HG02571 (cell line): ENCODE results near the gene UBE2Z.
A peak's percentile ranks its signal among the peaks of the same experiment; 100 is the strongest.
"Not testable (repeated sequence)": the region's sequence is repeated elsewhere in the genome, so short reads cannot be mapped to it uniquely, and the experiment has no call there.

Experiments
- ATAC-seq: cut with Tn5 transposase; IDR thresholded peaks from one replicate; pipeline ENCODE4 v1.9.1; 2021; ENCODE audit warnings: mild to moderate bottlenecking, moderate library complexity; ENCODE audit not compliant: unreplicated experiment

The UBE2Z gene

DNA sequence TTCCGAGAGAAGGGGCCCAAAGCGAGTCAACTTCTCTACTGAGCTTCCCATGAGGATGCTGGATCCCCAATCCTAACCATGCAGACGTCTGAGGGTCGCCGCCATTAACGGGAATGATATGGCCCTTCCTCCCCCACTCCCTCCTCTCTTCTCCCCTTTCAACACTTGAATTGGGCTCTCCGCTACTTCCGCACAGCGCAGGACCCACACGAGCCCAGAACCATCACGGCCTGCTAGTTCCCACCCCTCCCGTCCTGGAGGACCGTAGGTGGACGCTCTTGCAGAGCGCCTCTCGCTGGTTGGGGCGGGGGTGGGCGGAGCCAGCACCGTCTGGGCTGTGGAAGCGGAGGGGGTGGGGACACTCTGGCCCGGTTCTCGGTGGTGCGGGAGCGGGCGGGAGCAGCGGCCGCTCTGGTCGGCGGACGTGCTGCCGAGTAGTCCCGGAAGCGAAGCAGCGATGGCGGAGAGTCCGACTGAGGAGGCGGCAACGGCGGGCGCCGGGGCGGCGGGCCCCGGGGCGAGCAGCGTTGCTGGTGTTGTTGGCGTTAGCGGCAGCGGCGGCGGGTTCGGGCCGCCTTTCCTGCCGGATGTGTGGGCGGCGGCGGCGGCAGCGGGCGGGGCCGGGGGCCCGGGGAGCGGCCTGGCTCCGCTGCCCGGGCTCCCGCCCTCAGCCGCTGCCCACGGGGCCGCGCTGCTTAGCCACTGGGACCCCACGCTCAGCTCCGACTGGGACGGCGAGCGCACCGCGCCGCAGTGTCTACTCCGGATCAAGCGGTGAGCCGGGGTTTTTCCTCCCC lies at the start of gene UBE2Z:
TSS of gene UBE2Z (plus strand) at position 361 of the 797 bp plus-strand sequence. CDS start at position 458, 97 bp downstream.
- peak; percentile 73 for ATAC-seq

- ATAC-seq, result no peak
These were observed 48.2 kb upstream of the UBE2Z start for GRCh38 chr17:48860034-48860433.

GRCh38 chr17:48860456-48860855 lies 47.8 kb upstream of the UBE2Z start:
- no peak for ATAC-seq

GRCh38 chr17:48868916-48869500 lies 39.2 kb upstream of the UBE2Z start:
- ATAC-seq, result no peak

DNA sequence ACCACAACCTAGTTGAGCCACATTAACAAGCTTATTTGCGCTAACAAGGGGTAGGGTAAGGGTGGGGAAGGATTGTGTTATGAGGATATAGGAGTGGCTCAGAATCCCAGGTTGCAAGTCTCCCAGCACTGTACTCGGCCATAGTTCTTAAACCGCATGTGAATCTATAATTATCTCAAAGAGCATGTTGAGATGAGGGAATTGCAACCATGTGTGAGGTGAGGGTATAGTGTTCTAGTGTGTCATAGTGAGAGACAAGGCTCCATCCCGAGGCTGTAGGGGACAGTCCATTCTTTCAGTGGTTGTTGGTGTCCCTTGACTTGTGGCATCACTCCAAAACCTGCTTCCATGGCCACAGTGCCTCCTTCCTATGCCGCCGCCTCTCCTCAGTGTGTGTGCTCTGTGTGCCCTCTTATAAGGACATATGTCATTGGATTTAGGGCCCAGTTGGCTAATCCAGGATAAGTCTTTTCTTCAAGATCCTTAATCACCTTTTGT lies 38.3 kb upstream of the UBE2Z start:
- ATAC-seq, result no peak

DNA sequence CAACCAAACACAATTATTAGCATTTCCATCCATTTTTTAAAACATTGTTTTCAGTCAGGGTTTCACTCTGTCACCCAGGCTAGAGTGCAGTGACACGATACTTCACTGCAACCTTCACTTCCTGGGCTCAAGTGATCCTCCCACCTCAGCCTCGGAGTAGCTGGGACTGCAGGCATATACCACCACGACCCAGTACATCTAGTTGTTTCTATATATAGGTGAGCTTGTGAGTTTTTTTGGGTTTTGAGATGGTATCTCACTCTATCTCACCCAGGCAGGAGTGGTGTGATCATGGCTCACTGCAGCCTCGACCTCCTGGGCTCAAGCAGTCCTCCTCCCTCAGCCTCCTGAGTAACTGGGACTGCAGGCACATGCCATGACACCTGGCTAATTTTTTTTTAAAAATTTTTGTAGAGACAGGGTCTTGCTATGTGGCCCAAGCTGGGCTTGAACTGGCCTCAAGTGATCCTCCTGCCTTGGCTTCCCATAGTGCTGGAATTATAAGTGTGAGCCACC lies 37.1 kb upstream of the UBE2Z start:
- ATAC-seq, result no peak

DNA sequence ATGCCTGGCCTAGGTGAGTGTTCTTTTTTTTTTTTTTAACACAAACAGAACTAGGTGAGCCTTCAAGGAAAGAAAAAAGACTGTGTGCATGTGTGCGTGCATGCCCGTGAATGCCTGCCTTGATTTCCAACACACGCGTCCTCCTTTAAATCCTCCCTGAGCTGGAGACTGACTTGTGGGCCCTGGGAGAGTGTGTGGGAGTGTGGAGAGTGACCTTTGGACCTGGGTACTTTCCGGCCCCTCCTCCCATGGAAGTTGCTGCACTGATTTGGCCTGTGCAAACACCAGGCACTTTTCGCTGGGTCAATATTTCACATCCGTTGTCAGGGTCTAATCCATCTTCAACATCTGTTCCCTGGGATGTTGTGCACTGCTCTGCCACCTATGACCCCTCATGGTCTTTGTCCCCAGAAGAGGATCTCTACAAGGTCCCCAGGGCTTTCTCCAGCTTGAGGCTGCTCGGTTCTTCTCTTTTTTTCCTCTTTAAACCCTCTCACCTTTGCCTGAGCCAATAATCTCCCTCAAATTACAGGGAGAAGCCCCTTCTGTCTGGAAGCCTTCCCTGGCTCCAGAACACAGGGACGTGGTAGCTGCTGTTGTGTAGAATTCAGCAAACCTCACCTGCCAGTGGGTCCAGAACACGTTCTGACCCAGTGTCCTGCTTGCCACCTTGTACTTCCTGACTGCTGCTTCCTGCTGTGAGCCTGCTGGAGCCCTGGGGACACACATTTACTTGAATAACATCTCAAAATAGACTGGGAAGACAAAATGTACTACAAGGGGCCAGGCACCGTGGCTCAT lies 36.5 kb upstream of the UBE2Z start:
- ATAC-seq, result no peak

- ATAC-seq, result not testable (repeated sequence)
These were observed 35.8 kb upstream of the UBE2Z start for GRCh38 chr17:48872409-48872808.

DNA sequence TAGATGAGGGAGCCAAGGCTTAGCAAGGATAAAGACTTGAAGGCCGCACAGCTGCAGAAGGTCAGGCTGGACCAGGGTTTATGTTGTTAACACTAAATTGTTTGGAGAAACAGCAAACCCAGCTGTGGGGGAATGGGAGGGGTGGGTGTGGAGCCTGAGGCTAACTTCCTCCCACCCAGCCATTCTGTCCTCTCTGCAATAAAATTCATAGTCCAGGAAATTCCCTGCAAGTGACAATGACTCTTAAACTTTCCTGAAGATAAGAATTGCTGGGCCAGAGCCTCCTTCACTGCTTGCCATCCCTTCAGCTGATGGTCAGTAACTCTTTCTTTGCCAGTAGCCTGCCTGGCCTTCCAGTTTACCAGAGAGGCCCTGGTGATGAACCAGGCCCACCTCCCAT lies 35.0 kb upstream of the UBE2Z start:
- no peak for ATAC-seq

GRCh38 chr17:48873696-48874443 lies 34.3 kb upstream of the UBE2Z start:
- no peak for ATAC-seq

DNA sequence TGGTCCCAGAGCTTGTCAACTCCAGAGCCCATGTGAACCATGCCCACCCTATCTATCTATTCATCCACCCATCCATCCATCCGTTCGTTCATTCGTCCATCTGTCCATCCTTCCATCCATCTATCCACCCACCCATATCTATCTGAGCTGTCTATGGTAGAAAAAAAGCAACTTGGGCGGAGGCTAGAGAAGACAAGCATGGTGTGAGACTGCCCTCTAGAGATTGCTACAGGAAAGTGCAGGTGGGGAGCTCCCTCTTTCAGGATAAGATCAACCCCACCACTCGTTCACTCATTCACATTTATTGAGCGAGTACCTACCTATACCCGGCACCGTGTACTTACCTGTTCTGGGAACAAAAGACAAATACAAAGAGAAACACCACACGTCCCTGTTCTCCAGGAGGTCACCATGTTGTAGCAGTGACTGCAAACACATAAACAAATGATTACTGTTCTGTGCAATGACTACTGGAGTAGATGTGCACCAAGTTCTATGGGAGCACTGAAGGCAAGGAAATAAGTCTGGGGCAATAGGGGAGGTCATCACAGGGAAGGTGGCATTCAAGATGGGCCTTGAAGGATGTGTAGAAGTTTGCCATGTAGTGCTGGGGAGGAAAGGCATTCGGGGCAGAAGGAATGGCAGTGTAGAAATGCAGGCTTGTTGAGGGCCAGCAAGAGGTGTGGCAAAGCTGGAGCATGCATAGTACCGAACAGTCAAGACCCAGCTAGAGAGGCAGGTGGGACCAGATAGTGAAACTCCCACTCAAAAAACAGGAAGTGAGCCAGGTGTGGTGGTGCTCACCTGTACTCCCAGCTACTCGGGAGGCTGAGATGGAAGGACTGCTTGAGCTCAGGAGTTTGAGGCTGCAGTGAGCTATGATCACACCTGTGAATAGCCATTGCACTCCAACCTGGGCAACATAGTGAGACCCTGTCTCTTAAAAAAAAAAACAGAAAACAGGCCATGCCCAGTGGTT lies 29.0 kb upstream of the UBE2Z start:
- ATAC-seq, result no peak

DNA sequence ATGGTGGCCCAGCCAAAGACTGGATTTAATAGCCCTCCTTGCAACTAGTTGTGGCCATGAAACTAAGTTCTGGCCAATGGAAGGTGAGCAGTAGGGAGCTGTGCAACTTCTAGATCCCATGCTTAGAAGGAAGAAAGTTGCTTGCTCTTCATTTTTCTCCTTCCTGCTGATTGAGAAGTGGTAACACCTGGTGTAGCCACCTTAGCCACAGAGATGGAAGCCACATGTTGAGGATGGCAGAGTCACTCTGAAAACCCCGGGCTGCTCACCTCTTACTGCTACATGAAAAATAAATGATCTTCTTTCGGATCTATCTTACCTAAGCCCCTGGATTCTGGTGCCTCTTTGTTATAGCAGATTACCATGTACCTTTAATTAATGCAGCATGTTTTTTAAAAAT lies 25.9 kb upstream of the UBE2Z start:
- ATAC-seq, result no peak

GRCh38 chr17:48883171-48883570 lies 25.0 kb upstream of the UBE2Z start:
- no peak for ATAC-seq

GRCh38 chr17:48890086-48890485 lies 18.1 kb upstream of the UBE2Z start:
- no peak for ATAC-seq

GRCh38 chr17:48892940-48893645 lies 15.1 kb upstream of the UBE2Z start:
- no peak for ATAC-seq

GRCh38 chr17:48893646-48894508 lies 14.3 kb upstream of the UBE2Z start:
- ATAC-seq, result no peak

- no peak for ATAC-seq
These were observed 13.3 kb upstream of the UBE2Z start for GRCh38 chr17:48894886-48895285.

- no peak for ATAC-seq
These were observed 7.0 kb upstream of the UBE2Z start for GRCh38 chr17:48901241-48901640.
